Mesendoderm (in vitro differentiated cells): ENCODE measurements around the gene DPT.

Experiments used
- DNase-seq: peaks from one replicate; pipeline ENCODE4 v3.0.0; 2013
- H2AK5ac ChIP-seq: 2 replicates; pipeline ENCODE4 v1.6.1; 2013; ENCODE audit warnings: low read length, inconsistent platforms
- H2BK120ac ChIP-seq: 2 replicates; pipeline ENCODE4 v1.6.1; 2013; ENCODE audit warnings: low read depth, mild to moderate bottlenecking, low read length, moderate library complexity, mixed read lengths
- H2BK15ac ChIP-seq: replicated peaks from 2 replicates; pipeline ENCODE4 v1.6.1; 2013; ENCODE audit warnings: low read depth, mild to moderate bottlenecking, moderate library complexity
- H2BK5ac ChIP-seq: 2 replicates; pipeline ENCODE4 v1.6.1; 2013; ENCODE audit warnings: low read length, inconsistent platforms
- H3K18ac ChIP-seq: 2 replicates; pipeline ENCODE4 v1.6.1; 2013; ENCODE audit warnings: mild to moderate bottlenecking, low read length, mixed read lengths
- H3K23ac ChIP-seq: one replicate; pipeline ENCODE4 v1.6.1; 2013; ENCODE audit warnings: low read length
- H3K27ac ChIP-seq: 2 replicates; pipeline ENCODE4 v1.5.1; 2013; ENCODE audit warnings: low read depth, mild to moderate bottlenecking, inconsistent platforms, low read length, moderate library complexity
- H3K27me3 ChIP-seq: 2 replicates; pipeline ENCODE4 v1.6.1; 2013; ENCODE audit warnings: low read length, control low read depth, mild to moderate bottlenecking, inconsistent platforms; ENCODE audit not compliant: insufficient read depth, poor library complexity
- H3K36me3 ChIP-seq: 2 replicates; pipeline ENCODE4 v1.6.1; 2013; ENCODE audit warnings: low read length, inconsistent platforms; ENCODE audit not compliant: control insufficient read depth, insufficient read depth
- H3K4ac ChIP-seq: one replicate; pipeline ENCODE4 v1.6.1; 2013; ENCODE audit warnings: low read depth, mild to moderate bottlenecking, low read length, moderate library complexity
- H3K4me1 ChIP-seq: 2 replicates; pipeline ENCODE4 v1.6.1; 2013; ENCODE audit warnings: low read depth, low read length, inconsistent platforms; ENCODE audit not compliant: control insufficient read depth
- H3K4me2 ChIP-seq: 2 replicates; pipeline ENCODE4 v1.6.1; 2013; ENCODE audit warnings: low read length
- H3K4me3 ChIP-seq: 2 replicates; pipeline ENCODE4 v1.5.1; 2013; ENCODE audit warnings: mild to moderate bottlenecking, low read length
- H3K56ac ChIP-seq: one replicate; pipeline ENCODE4 v1.6.1; 2013; ENCODE audit warnings: low read length
- H3K79me1 ChIP-seq: 2 replicates; pipeline ENCODE4 v1.6.1; 2013; ENCODE audit warnings: low read length, inconsistent platforms
- H3K79me2 ChIP-seq: 2 replicates; pipeline ENCODE4 v1.6.1; 2013; ENCODE audit warnings: mild to moderate bottlenecking, low read length; ENCODE audit not compliant: control insufficient read depth, insufficient read depth
- H3K9ac ChIP-seq: 2 replicates; pipeline ENCODE4 v1.6.1; 2013; ENCODE audit warnings: low read length, inconsistent platforms
- H4K5ac ChIP-seq: one replicate; pipeline ENCODE4 v1.6.1; 2013; ENCODE audit warnings: low read length
- H4K8ac ChIP-seq: one replicate; pipeline ENCODE4 v1.6.1; 2013; ENCODE audit warnings: low read depth, mild to moderate bottlenecking, control low read depth, low read length, moderate library complexity
- WGBS: extraction: QIAGEN DNeasy Blood & Tissue Kit; methylation state at CpG from one replicate; pipeline ENCODE4 v1.1.7; 2013; ENCODE audit warnings: low lambda C conversion rate, missing lambda C conversion rate; ENCODE audit not compliant: insufficient coverage; ENCODE audit errors: extremely low coverage; 5-methylcytosine and 5-hydroxymethylcytosine counted together

DPT gene

GRCh38 chr1:168760241-168760640 lies 31.2 kb upstream of the DPT start:
- Histone ChIP-seq H3K27me3 (no peaks in the 10 kb centered on the region), H3K79me1 (no peaks in the 10 kb centered on the region), H2BK15ac (no peak overlapping the region), H3K9ac (no peak overlapping the region), H3K18ac (no peak overlapping the region), H2AK5ac (no peak overlapping the region), H4K5ac (no peak overlapping the region), H3K4me2 (no peak overlapping the region), H3K4me1 (no peaks in the 10 kb centered on the region), H3K56ac (no peak overlapping the region), H3K36me3 (no peaks in the 10 kb centered on the region), H2BK5ac (no peak overlapping the region), H3K79me2 (no peaks in the 10 kb centered on the region), H3K27ac (no peak overlapping the region), H3K4ac (no peak overlapping the region), H3K4me3 (no peak overlapping the region), H4K8ac (no peak overlapping the region), H2BK120ac (no peak overlapping the region), H3K23ac (no peak overlapping the region)
- no peak for DNase-seq
- WGBS = no CpG with 5 or more reads among the region's 2 CpGs

- Histone ChIP-seq H3K4me3 (no peak overlapping the region), H2BK15ac (no peak overlapping the region), H3K27ac (no peak overlapping the region), H3K4me1 (no peaks in the 10 kb centered on the region), H3K79me1 (no peaks in the 10 kb centered on the region), H3K18ac (no peak overlapping the region), H3K36me3 (no peaks in the 10 kb centered on the region), H3K23ac (no peak overlapping the region), H3K27me3 (no peaks in the 10 kb centered on the region), H2BK5ac (no peak overlapping the region), H3K79me2 (no peaks in the 10 kb centered on the region), H4K8ac (no peak overlapping the region), H3K56ac (no peak overlapping the region), H3K9ac (no peak overlapping the region), H2AK5ac (no peak overlapping the region), H4K5ac (no peak overlapping the region), H3K4me2 (no peak overlapping the region), H3K4ac (no peak overlapping the region), H2BK120ac (no peak overlapping the region)
- WGBS = no CpG with 5 or more reads among the region's 3 CpGs
- DNase-seq = no peak
Measured at GRCh38 chr1:168759077-168759476, 30.1 kb upstream of the DPT start.

GRCh38 chr1:168758503-168758902 lies 29.5 kb upstream of the DPT start:
- Histone ChIP-seq H2BK120ac (no peak overlapping the region), H3K4me2 (no peak overlapping the region), H3K23ac (no peak overlapping the region), H3K27me3 (no peaks in the 10 kb centered on the region), H4K5ac (no peak overlapping the region), H3K79me2 (no peaks in the 10 kb centered on the region), H3K56ac (no peak overlapping the region), H2BK15ac (no peak overlapping the region), H2AK5ac (no peak overlapping the region), H3K4me1 (no peaks in the 10 kb centered on the region), H2BK5ac (no peak overlapping the region), H3K79me1 (no peaks in the 10 kb centered on the region), H3K4ac (no peak overlapping the region), H4K8ac (no peak overlapping the region), H3K4me3 (no peak overlapping the region), H3K9ac (no peak overlapping the region), H3K36me3 (no peaks in the 10 kb centered on the region), H3K27ac (no peak overlapping the region), H3K18ac (no peak overlapping the region)
- no peak for DNase-seq
- no CpG with 5 or more reads among the region's 1 CpG for WGBS

GRCh38 chr1:168755800-168756418 lies 26.9 kb upstream of the DPT start:
- no peak overlapping the region for H2BK5ac ChIP-seq
- no CpG with 5 or more reads among the region's 5 CpGs for WGBS
- no peak overlapping the region for H3K56ac ChIP-seq
- no peak overlapping the region for H3K4me2 ChIP-seq
- no peak overlapping the region for H3K4ac ChIP-seq
- no peak overlapping the region for H4K5ac ChIP-seq
- H3K27ac ChIP-seq = no peak overlapping the region
- no peak overlapping the region for H2BK15ac ChIP-seq
- H3K79me1 ChIP-seq = no peaks in the 10 kb centered on the region
- H3K9ac ChIP-seq = no peak overlapping the region
- H2AK5ac ChIP-seq = no peak overlapping the region
- DNase-seq = no peak
- no peak overlapping the region for H3K18ac ChIP-seq
- H3K4me1 ChIP-seq = no peaks in the 10 kb centered on the region
- H3K4me3 ChIP-seq = no peak overlapping the region
- H3K23ac ChIP-seq = no peak overlapping the region
- H3K79me2 ChIP-seq = no peaks in the 10 kb centered on the region
- no peak overlapping the region for H4K8ac ChIP-seq
- H3K27me3 ChIP-seq = no peaks in the 10 kb centered on the region
- H3K36me3 ChIP-seq = no peaks in the 10 kb centered on the region
- H2BK120ac ChIP-seq = no peak overlapping the region

- no peak overlapping the region for H3K18ac ChIP-seq
- no peak overlapping the region for H3K4ac ChIP-seq
- no peak overlapping the region for H2BK5ac ChIP-seq
- no peak overlapping the region for H3K4me2 ChIP-seq
- H3K23ac ChIP-seq = no peak overlapping the region
- no peaks in the 10 kb centered on the region for H3K27me3 ChIP-seq
- WGBS = no CpG with 5 or more reads among the region's 8 CpGs
- no peak for DNase-seq
- no peak overlapping the region for H4K5ac ChIP-seq
- H2BK120ac ChIP-seq = no peak overlapping the region
- H3K56ac ChIP-seq = no peak overlapping the region
- no peaks in the 10 kb centered on the region for H3K36me3 ChIP-seq
- H3K4me3 ChIP-seq = no peak overlapping the region
- no peak overlapping the region for H3K27ac ChIP-seq
- no peak overlapping the region for H3K9ac ChIP-seq
- H4K8ac ChIP-seq = no peak overlapping the region
- H3K4me1 ChIP-seq = no peaks in the 10 kb centered on the region
- no peaks in the 10 kb centered on the region for H3K79me1 ChIP-seq
- no peaks in the 10 kb centered on the region for H3K79me2 ChIP-seq
- no peak overlapping the region for H2BK15ac ChIP-seq
- H2AK5ac ChIP-seq = no peak overlapping the region
Measured at GRCh38 chr1:168752171-168752832, 23.3 kb upstream of the DPT start.

- DNase-seq = no peak
- no peak overlapping the region for H3K18ac ChIP-seq
- H3K9ac ChIP-seq = no peak overlapping the region
- H3K56ac ChIP-seq = no peak overlapping the region
- WGBS = no CpG with 5 or more reads among the region's 3 CpGs
- H2BK15ac ChIP-seq = no peak overlapping the region
- no peaks in the 10 kb centered on the region for H3K36me3 ChIP-seq
- no peaks in the 10 kb centered on the region for H3K79me1 ChIP-seq
- H2AK5ac ChIP-seq = no peak overlapping the region
- H4K8ac ChIP-seq = no peak overlapping the region
- H3K4me2 ChIP-seq = no peak overlapping the region
- H3K4ac ChIP-seq = no peak overlapping the region
- H3K4me1 ChIP-seq = no peaks in the 10 kb centered on the region
- no peak overlapping the region for H3K4me3 ChIP-seq
- H2BK5ac ChIP-seq = no peak overlapping the region
- H3K23ac ChIP-seq = no peak overlapping the region
- no peak overlapping the region for H4K5ac ChIP-seq
- H2BK120ac ChIP-seq = no peak overlapping the region
- H3K27me3 ChIP-seq = no peaks in the 10 kb centered on the region
- no peaks in the 10 kb centered on the region for H3K79me2 ChIP-seq
- H3K27ac ChIP-seq = no peak overlapping the region
Measured at GRCh38 chr1:168751195-168751650, 22.2 kb upstream of the DPT start.
